ENCODE data around the gene CKMT2. TPM values are rescaled to one million over a fixed set of nuclear protein-coding genes. Genes with fewer than 3 reads are reported as not detected.
"Not testable (repeated sequence)": the region's sequence is repeated elsewhere in the genome, so short reads cannot be mapped to it uniquely, and the experiment has no call there.

The CKMT2 gene
- total RNA-seq, 1 donor, result 1.0 TPM

GRCh38 chr5:81252904-81253303 lies 19.8 kb downstream of the CKMT2 start:
- Histone ChIP-seq H3K9me3 (ENCODE audit: low read depth, low read length) (no peaks in the 10 kb centered on the region), H3K4me1 (ENCODE audit: insufficient read depth, low read length) (no peaks in the 10 kb centered on the region), H3K27me3 (ENCODE audit: insufficient read depth, low read length) (no peaks in the 10 kb centered on the region), H3K4me3 (ENCODE audit: low read length) (no peak overlapping the region)

GRCh38 chr5:81253875-81254274 lies 20.8 kb downstream of the CKMT2 start:
- H3K9me3 ChIP-seq (ENCODE audit: low read depth, low read length), result no peaks in the 10 kb centered on the region
- H3K27me3 ChIP-seq (ENCODE audit: insufficient read depth, low read length), result no peaks in the 10 kb centered on the region
- H3K4me1 ChIP-seq (ENCODE audit: insufficient read depth, low read length), result no peaks in the 10 kb centered on the region
- no peak overlapping the region for H3K4me3 ChIP-seq (ENCODE audit: low read length)

DNA sequence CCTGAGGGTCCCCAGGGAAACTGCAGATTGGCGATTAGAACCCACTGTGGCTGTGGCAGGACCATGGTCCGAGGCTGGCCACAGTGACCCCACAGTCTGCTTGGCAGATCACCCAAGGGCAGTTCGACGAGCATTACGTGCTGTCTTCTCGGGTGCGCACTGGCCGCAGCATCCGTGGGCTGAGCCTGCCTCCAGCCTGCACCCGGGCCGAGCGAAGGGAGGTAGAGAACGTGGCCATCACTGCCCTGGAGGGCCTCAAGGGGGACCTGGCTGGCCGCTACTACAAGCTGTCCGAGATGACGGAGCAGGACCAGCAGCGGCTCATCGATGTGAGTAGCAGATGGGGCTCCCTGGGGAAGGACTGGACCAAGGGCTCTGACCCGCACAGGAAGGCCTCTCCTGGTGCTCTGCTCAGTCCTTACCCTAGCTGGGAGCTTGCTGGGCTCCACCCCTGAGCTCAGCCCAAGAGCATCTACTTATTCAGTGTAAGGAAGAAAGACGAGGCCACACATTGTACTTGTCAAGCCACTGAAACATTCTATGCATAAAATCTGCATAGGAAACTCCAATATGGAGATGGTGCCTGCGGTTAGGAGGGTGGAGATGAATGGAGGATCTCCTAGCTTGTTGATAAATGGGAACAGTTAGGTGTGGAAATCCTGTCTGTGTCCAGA lies 21.9 kb downstream of the CKMT2 start:
- H3K4me3 ChIP-seq (ENCODE audit: low read length), result no peak overlapping the region
- H3K27me3 ChIP-seq (ENCODE audit: insufficient read depth, low read length), result no peaks in the 10 kb centered on the region
- no peaks in the 10 kb centered on the region for H3K9me3 ChIP-seq (ENCODE audit: low read depth, low read length)

DNA sequence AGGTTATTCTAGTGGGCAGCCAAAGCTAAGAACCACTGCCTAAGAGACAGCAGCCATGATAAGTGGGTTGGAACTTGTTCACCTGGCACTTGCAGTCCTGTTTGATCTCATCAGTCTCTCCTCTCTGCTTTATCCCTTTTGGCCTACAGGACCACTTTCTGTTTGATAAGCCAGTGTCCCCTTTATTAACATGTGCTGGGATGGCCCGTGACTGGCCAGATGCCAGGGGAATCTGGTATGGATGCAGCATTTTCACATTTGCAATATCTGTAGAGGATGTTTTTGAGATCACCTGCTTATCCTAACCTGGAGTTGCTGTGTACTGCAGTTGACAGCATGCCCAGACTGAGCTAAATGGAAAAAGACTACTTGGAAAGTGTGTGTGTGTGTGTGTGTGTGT lies 23.6 kb downstream of the CKMT2 start:
- H3K9me3 ChIP-seq (ENCODE audit: low read depth, low read length), result no peaks in the 10 kb centered on the region
- no peak overlapping the region for H3K4me3 ChIP-seq (ENCODE audit: low read length)
- H3K4me1 ChIP-seq (ENCODE audit: insufficient read depth, low read length), result no peaks in the 10 kb centered on the region
- no peaks in the 10 kb centered on the region for H3K27me3 ChIP-seq (ENCODE audit: insufficient read depth, low read length)

More for the DNA sequence above, 21.9 kb downstream of the CKMT2 start:
- no peaks in the 10 kb centered on the region for H3K4me1 ChIP-seq (ENCODE audit: insufficient read depth, low read length)

DNA sequence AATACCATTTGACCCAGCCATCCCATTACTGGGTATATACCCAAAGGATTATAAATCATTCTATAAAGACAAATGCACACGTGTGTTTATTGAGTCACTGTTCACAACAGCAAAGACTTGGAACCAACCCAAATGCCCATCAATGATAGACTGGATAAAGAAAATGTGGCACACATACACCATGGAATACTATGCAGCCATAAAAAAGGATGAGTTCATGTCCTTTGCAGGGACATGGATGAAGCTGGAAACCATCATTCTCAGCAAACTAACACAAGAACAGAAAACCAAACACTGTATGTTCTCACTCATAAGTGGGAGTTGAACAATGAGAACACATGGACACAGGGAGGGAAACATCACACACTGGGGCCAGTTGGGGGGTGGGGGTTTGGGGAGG lies 29.7 kb downstream of the CKMT2 start:
- H3K4me3 ChIP-seq (ENCODE audit: low read length); H3K27me3 ChIP-seq (ENCODE audit: insufficient read depth, low read length); H3K9me3 ChIP-seq (ENCODE audit: low read depth, low read length); H3K4me1 ChIP-seq (ENCODE audit: insufficient read depth, low read length): not testable (repeated sequence)

- Histone ChIP-seq H3K4me3 (ENCODE audit: low read length) (no peak overlapping the region), H3K9me3 (ENCODE audit: low read depth, low read length) (no peaks in the 10 kb centered on the region), H3K4me1 (ENCODE audit: insufficient read depth, low read length) (no peaks in the 10 kb centered on the region), H3K27me3 (ENCODE audit: insufficient read depth, low read length) (no peaks in the 10 kb centered on the region)
These were observed 32.0 kb downstream of the CKMT2 start for GRCh38 chr5:81265101-81265500.

- no peaks in the 10 kb centered on the region for H3K27me3 ChIP-seq (ENCODE audit: insufficient read depth, low read length)
- peaks cover 7% of the 10 kb centered on the region for H3K9me3 ChIP-seq (ENCODE audit: low read depth, low read length)
- no peak overlapping the region for H3K4me3 ChIP-seq (ENCODE audit: low read length)
- H3K4me1 ChIP-seq (ENCODE audit: insufficient read depth, low read length), result no peaks in the 10 kb centered on the region
These were observed 35.5 kb downstream of the CKMT2 start for GRCh38 chr5:81268521-81269196.

- H3K27me3 ChIP-seq (ENCODE audit: insufficient read depth, low read length), result no peaks in the 10 kb centered on the region
- no peaks in the 10 kb centered on the region for H3K4me1 ChIP-seq (ENCODE audit: insufficient read depth, low read length)
- peaks cover 7% of the 10 kb centered on the region for H3K9me3 ChIP-seq (ENCODE audit: low read depth, low read length)
- no peak overlapping the region for H3K4me3 ChIP-seq (ENCODE audit: low read length)
These were observed 36.8 kb downstream of the CKMT2 start for GRCh38 chr5:81269751-81270393.

GRCh38 chr5:81270394-81271027 lies 37.4 kb downstream of the CKMT2 start:
- H3K4me1 ChIP-seq (ENCODE audit: insufficient read depth, low read length); H3K27me3 ChIP-seq (ENCODE audit: insufficient read depth, low read length); H3K9me3 ChIP-seq (ENCODE audit: low read depth, low read length); H3K4me3 ChIP-seq (ENCODE audit: low read length): not testable (repeated sequence)

- H3K9me3 ChIP-seq (ENCODE audit: low read depth, low read length), result no peaks in the 10 kb centered on the region
- H3K27me3 ChIP-seq (ENCODE audit: insufficient read depth, low read length), result no peaks in the 10 kb centered on the region
- no peak overlapping the region for H3K4me3 ChIP-seq (ENCODE audit: low read length)
- H3K4me1 ChIP-seq (ENCODE audit: insufficient read depth, low read length), result no peaks in the 10 kb centered on the region
These were observed 50.9 kb downstream of the CKMT2 start for GRCh38 chr5:81283976-81284375.

- no peak overlapping the region for H3K4me3 ChIP-seq (ENCODE audit: low read length)
- no peaks in the 10 kb centered on the region for H3K4me1 ChIP-seq (ENCODE audit: insufficient read depth, low read length)
- no peaks in the 10 kb centered on the region for H3K9me3 ChIP-seq (ENCODE audit: low read depth, low read length)
- H3K27me3 ChIP-seq (ENCODE audit: insufficient read depth, low read length), result no peaks in the 10 kb centered on the region
These were observed 53.0 kb downstream of the CKMT2 start for GRCh38 chr5:81286059-81286617.

GRCh38 chr5:81288021-81288433 lies 54.9 kb downstream of the CKMT2 start:
- H3K4me3 ChIP-seq (ENCODE audit: low read length), result no peak overlapping the region

DNA sequence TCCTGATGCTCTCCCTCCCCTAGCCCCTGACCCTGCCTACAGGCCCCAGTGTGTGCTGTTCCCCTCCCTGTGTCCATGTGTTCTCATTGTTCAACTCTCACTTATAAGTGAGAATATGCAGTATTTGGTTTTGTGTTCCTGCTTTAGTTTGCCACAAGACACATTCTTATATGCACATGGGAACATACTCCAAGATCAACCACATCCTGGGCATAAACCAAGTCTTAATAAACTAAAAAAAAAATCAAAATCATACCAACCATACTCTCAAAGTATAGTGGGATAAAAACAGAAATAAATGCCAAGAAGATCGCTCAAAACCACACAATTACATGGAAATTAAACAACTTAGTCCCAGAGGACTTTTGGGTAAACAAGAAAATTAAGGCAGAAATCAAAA lies 57.0 kb downstream of the CKMT2 start:
- Histone ChIP-seq H3K4me3 (ENCODE audit: low read length) (no peak overlapping the region), H3K27me3 (ENCODE audit: insufficient read depth, low read length) (no peaks in the 10 kb centered on the region), H3K4me1 (ENCODE audit: insufficient read depth, low read length) (no peaks in the 10 kb centered on the region), H3K9me3 (ENCODE audit: low read depth, low read length) (peaks cover 16% of the 10 kb centered on the region)

More at GRCh38 chr5:81288021-81288433, 54.9 kb downstream of the CKMT2 start:
- H3K4me1 ChIP-seq (ENCODE audit: insufficient read depth, low read length), result no peaks in the 10 kb centered on the region
- peaks cover 6% of the 10 kb centered on the region for H3K9me3 ChIP-seq (ENCODE audit: low read depth, low read length)
- no peaks in the 10 kb centered on the region for H3K27me3 ChIP-seq (ENCODE audit: insufficient read depth, low read length)

DNA sequence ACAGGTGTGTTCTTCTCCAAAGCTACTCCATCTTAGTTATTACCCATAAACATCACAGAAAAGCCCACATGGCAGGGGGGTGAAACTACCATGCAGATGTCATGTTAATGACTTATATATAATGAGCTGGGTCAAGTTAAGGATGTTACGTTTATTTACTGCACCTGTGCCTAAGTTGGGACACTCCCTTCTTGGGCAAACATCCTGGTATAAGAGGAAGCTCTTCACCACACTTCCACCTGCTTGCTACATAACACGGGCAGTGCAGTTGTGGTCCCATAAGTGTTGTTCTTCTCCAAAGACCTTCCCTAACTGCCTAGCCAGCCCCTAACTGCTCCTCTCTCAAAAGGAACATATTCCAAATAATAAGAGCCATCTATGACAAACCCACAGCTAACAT lies 59.0 kb downstream of the CKMT2 start:
- H3K9me3 ChIP-seq (ENCODE audit: low read depth, low read length), result peaks cover 16% of the 10 kb centered on the region
- no peak overlapping the region for H3K4me3 ChIP-seq (ENCODE audit: low read length)
- no peaks in the 10 kb centered on the region for H3K4me1 ChIP-seq (ENCODE audit: insufficient read depth, low read length)
- no peaks in the 10 kb centered on the region for H3K27me3 ChIP-seq (ENCODE audit: insufficient read depth, low read length)

DNA sequence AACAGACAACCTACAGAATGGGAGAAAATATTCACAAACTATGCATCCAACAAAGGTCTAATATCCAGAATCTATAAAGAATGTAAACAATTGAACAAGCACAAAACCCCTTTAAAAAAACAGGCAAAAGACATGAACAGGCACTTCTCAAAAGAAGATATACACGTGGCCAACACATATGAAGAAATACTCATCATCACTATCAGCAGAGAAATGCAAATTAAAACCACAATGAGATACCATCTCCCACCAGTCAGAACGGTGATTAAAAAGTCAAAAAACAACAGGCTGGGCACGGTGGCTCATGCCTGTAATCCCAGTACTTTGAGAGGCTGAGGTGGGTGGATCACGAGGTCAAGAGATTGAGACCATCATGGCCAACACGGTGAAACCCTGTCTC lies 60.9 kb downstream of the CKMT2 start:
- H3K4me1 ChIP-seq (ENCODE audit: insufficient read depth, low read length); H3K4me3 ChIP-seq (ENCODE audit: low read length); H3K27me3 ChIP-seq (ENCODE audit: insufficient read depth, low read length): not testable (repeated sequence)
- peaks cover 16% of the 10 kb centered on the region for H3K9me3 ChIP-seq (ENCODE audit: low read depth, low read length)

All from mononuclear cell (primary cell).